IPS-18a (cell line): ENCODE results near the gene IL21R.

Experiments
- H3K27ac ChIP-seq: one replicate; pipeline ENCODE4 v1.5.1; 2013; ENCODE audit warnings: low read length
- H3K27me3 ChIP-seq: one replicate; pipeline ENCODE4 v1.6.1; 2013; ENCODE audit warnings: mild to moderate bottlenecking, low read length; ENCODE audit not compliant: control insufficient read depth, insufficient read depth
- H3K36me3 ChIP-seq: one replicate; pipeline ENCODE4 v1.6.1; 2013; ENCODE audit warnings: low read depth, low read length; ENCODE audit not compliant: control insufficient read depth
- H3K4me1 ChIP-seq: one replicate; pipeline ENCODE4 v1.6.1; 2013; ENCODE audit warnings: low read depth, low read length; ENCODE audit not compliant: control insufficient read depth
- H3K4me3 ChIP-seq: one replicate; pipeline ENCODE4 v1.5.1; 2013; ENCODE audit warnings: low read length
- H3K9ac ChIP-seq: one replicate; pipeline ENCODE4 v1.6.1; 2013; ENCODE audit warnings: mild to moderate bottlenecking, low read length, moderate library complexity
- H3K9me3 ChIP-seq: one replicate; pipeline ENCODE4 v1.6.1; 2013; ENCODE audit warnings: low read depth, low read length; ENCODE audit not compliant: control insufficient read depth

The IL21R gene

DNA sequence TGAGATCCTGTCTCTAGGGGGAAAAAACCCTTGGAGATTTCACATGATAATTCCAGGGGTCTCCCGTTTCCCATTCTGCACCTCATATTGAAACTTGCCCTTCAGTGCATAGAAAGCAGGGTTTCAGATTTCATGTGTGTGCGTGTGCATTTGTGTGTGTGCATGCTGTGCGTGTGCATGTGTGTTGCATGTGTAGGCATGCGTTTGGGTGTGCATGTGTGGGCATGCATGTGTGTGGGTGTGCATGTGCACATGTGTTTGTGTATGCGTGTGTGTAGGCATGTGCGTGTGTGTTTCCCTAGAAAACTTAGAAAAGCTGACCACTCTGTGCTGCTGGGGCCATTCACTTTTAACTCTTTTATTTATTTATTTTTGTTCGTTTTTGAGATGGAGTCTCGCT, 40.0 kb downstream of the IL21R start:
- Histone ChIP-seq H3K27ac (no peak overlapping the region), H3K4me1 (no peaks in the 10 kb centered on the region), H3K9ac (no peak overlapping the region), H3K27me3 (no peaks in the 10 kb centered on the region), H3K4me3 (no peak overlapping the region), H3K36me3 (no peaks in the 10 kb centered on the region), H3K9me3 (peaks cover 12% of the 10 kb centered on the region)

DNA sequence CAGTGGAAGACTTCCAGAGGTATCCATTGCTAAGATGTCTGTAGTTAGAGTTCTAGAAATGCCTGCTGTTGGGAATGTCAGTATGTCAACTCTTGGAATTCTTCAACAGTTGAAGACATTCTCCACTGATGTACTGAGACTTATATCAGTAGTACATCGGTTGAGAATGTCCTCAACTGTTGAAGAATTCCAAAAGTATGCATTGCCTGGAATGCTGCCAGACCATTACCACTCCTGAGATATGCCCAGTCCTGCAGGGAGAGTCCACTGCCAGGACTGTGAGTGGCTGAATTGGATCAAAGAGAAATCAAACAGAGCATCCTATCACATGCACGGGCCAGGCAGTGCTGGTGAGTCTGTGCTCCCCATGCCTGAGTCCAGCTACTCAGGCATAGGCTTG, 42.0 kb downstream of the IL21R start:
- no peak overlapping the region for H3K4me3 ChIP-seq
- peaks cover 12% of the 10 kb centered on the region for H3K9me3 ChIP-seq
- no peak overlapping the region for H3K9ac ChIP-seq
- H3K27ac ChIP-seq = no peak overlapping the region
- no peaks in the 10 kb centered on the region for H3K36me3 ChIP-seq
- no peaks in the 10 kb centered on the region for H3K4me1 ChIP-seq
- no peaks in the 10 kb centered on the region for H3K27me3 ChIP-seq

DNA sequence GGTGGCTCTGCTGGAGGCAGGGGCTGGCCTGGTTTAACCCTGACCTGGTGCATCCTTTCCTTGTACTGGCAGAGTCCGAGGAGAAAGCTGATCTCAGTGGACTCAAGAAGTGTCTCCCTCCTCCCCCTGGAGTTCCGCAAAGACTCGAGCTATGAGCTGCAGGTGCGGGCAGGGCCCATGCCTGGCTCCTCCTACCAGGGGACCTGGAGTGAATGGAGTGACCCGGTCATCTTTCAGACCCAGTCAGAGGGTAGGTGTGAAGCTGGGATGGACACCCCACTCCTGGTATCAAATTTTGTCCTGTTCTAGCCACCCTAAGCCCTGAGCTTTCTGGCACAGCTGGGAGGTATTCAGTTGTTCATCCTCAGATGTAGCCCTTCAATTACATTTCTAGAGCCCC, 42.5 kb downstream of the IL21R start:
- Histone ChIP-seq H3K27ac (no peak overlapping the region), H3K9me3 (peaks cover 12% of the 10 kb centered on the region), H3K4me3 (no peak overlapping the region), H3K9ac (no peak overlapping the region), H3K36me3 (no peaks in the 10 kb centered on the region), H3K4me1 (no peaks in the 10 kb centered on the region), H3K27me3 (no peaks in the 10 kb centered on the region)

DNA sequence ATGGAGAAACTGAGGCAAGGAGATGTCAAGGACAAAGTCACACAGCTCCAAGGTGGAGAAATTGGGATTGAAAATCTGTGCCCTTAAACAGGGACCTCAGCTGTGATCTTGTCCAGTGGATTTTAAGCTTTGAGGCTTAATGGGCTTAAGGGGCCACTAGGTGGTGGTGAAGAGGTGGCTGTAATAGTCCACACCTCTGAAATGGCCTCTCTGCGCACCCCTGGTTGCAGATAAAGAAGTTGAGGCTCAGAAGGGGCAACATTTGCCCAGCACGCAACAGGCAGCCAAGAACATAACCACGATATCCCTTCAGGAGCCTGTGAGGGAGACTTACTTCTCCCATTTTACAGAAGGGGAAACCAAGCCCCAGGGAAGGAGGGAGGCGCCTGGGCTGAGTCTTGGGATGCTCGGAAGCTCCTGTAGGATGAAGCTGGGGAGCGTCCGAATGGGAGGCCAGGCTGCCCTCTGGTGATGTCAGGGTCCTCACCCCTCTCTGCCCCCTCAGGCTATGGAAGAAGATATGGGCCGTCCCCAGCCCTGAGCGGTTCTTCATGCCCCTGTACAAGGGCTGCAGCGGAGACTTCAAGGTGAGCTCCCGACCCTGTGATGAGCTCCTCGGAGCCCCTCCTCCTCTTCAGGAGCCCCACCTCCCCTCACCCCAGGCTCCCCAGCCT, 43.7 kb downstream of the IL21R start:
- H3K9ac ChIP-seq = no peak overlapping the region
- H3K4me1 ChIP-seq = no peaks in the 10 kb centered on the region
- H3K9me3 ChIP-seq = peaks cover 12% of the 10 kb centered on the region
- H3K27me3 ChIP-seq = no peaks in the 10 kb centered on the region
- no peak overlapping the region for H3K4me3 ChIP-seq
- no peaks in the 10 kb centered on the region for H3K36me3 ChIP-seq
- no peak overlapping the region for H3K27ac ChIP-seq

DNA sequence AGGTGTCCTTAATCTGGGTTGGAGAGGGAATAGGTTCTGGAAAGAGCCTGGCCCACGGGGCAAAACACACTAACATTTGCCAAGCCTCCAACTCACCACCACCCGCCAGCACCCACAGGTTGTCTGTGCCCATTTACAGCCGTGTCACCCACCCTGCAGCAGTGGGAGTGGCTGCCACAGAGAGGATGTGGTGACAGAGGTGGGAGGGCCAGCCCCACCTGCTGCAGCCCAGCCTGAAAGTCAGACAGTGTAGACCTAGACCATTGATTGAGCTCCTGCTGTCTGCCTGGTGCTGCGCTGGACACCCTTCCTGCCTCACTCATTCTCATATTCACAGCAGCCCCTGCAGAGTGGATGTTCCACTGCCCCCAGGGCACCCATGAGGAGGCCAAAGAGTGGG, 44.7 kb downstream of the IL21R start:
- H3K27ac ChIP-seq = no peak overlapping the region
- H3K36me3 ChIP-seq = no peaks in the 10 kb centered on the region
- no peaks in the 10 kb centered on the region for H3K4me1 ChIP-seq
- no peaks in the 10 kb centered on the region for H3K27me3 ChIP-seq
- no peak overlapping the region for H3K9ac ChIP-seq
- H3K9me3 ChIP-seq = peaks cover 12% of the 10 kb centered on the region
- H3K4me3 ChIP-seq = no peak overlapping the region

DNA sequence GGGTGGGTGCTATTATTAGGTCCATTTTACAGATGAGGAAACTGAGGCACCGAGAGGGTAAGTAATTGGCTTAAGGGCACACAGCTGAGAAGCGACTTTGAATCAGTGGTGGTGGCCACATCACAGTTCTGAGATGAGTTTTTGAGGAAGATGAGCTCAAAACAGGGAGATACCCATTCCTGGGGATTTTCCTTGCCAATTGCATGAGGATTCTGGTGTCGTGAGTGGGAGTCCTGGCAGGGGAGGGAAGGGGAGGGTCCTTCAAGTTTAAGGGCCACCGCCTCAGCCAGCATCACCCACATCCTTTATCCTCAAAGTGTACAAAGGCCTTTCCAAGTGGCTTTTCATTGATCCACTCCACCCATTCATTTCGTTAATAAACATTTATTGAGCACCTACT, 45.3 kb downstream of the IL21R start:
- H3K27ac ChIP-seq = no peak overlapping the region
- no peaks in the 10 kb centered on the region for H3K4me1 ChIP-seq
- H3K36me3 ChIP-seq = no peaks in the 10 kb centered on the region
- peaks cover 12% of the 10 kb centered on the region for H3K9me3 ChIP-seq
- H3K27me3 ChIP-seq = no peaks in the 10 kb centered on the region
- H3K4me3 ChIP-seq = no peak overlapping the region
- H3K9ac ChIP-seq = no peak overlapping the region

DNA sequence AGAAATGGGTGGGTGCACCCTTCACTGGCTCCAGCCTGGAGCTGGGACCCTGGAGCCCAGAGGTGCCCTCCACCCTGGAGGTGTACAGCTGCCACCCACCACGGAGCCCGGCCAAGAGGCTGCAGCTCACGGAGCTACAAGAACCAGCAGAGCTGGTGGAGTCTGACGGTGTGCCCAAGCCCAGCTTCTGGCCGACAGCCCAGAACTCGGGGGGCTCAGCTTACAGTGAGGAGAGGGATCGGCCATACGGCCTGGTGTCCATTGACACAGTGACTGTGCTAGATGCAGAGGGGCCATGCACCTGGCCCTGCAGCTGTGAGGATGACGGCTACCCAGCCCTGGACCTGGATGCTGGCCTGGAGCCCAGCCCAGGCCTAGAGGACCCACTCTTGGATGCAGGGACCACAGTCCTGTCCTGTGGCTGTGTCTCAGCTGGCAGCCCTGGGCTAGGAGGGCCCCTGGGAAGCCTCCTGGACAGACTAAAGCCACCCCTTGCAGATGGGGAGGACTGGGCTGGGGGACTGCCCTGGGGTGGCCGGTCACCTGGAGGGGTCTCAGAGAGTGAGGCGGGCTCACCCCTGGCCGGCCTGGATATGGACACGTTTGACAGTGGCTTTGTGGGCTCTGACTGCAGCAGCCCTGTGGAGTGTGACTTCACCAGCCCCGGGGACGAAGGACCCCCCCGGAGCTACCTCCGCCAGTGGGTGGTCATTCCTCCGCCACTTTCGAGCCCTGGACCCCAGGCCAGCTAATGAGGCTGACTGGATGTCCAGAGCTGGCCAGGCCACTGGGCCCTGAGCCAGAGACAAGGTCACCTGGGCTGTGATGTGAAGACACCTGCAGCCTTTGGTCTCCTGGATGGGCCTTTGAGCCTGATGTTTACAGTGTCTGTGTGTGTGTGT, 46.8 kb downstream of the IL21R start:
- peaks cover 11% of the 10 kb centered on the region for H3K9me3 ChIP-seq
- no peaks in the 10 kb centered on the region for H3K36me3 ChIP-seq
- H3K27me3 ChIP-seq = no peaks in the 10 kb centered on the region
- H3K4me3 ChIP-seq = no peak overlapping the region
- H3K4me1 ChIP-seq = no peaks in the 10 kb centered on the region
- no peak overlapping the region for H3K9ac ChIP-seq
- H3K27ac ChIP-seq = no peak overlapping the region

DNA sequence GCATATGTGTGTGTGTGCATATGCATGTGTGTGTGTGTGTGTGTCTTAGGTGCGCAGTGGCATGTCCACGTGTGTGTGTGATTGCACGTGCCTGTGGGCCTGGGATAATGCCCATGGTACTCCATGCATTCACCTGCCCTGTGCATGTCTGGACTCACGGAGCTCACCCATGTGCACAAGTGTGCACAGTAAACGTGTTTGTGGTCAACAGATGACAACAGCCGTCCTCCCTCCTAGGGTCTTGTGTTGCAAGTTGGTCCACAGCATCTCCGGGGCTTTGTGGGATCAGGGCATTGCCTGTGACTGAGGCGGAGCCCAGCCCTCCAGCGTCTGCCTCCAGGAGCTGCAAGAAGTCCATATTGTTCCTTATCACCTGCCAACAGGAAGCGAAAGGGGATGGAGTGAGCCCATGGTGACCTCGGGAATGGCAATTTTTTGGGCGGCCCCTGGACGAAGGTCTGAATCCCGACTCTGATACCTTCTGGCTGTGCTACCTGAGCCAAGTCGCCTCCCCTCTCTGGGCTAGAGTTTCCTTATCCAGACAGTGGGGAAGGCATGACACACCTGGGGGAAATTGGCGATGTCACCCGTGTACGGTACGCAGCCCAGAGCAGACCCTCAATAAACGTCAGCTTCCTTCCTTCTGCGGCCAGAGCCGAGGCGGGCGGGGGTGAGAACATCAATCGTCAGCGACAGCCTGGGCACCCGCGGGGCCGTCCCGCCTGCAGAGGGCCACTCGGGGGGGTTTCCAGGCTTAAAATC, 47.6 kb downstream of the IL21R start:
- H3K27ac ChIP-seq = no peak overlapping the region

DNA sequence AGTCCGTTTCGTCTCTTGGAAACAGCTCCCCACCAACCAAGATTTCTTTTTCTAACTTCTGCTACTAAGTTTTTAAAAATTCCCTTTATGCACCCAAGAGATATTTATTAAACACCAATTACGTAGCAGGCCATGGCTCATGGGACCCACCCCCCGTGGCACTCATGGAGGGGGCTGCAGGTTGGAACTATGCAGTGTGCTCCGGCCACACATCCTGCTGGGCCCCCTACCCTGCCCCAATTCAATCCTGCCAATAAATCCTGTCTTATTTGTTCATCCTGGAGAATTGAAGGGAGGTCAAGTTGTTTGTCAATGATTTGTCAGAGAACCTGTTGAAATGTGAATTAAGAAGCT, 48.2 kb downstream of the IL21R start:
- no peak overlapping the region for H3K4me3 ChIP-seq
- H3K9me3 ChIP-seq = no peaks in the 10 kb centered on the region
- H3K4me1 ChIP-seq = no peaks in the 10 kb centered on the region
- no peaks in the 10 kb centered on the region for H3K27me3 ChIP-seq
- no peaks in the 10 kb centered on the region for H3K36me3 ChIP-seq
- H3K9ac ChIP-seq = no peak overlapping the region
- no peak overlapping the region for H3K27ac ChIP-seq

More for the DNA sequence above, 47.6 kb downstream of the IL21R start:
- Histone ChIP-seq H3K4me1 (no peaks in the 10 kb centered on the region), H3K4me3 (no peak overlapping the region), H3K9ac (no peak overlapping the region), H3K36me3 (no peaks in the 10 kb centered on the region), H3K9me3 (peaks cover 3% of the 10 kb centered on the region), H3K27me3 (no peaks in the 10 kb centered on the region)

DNA sequence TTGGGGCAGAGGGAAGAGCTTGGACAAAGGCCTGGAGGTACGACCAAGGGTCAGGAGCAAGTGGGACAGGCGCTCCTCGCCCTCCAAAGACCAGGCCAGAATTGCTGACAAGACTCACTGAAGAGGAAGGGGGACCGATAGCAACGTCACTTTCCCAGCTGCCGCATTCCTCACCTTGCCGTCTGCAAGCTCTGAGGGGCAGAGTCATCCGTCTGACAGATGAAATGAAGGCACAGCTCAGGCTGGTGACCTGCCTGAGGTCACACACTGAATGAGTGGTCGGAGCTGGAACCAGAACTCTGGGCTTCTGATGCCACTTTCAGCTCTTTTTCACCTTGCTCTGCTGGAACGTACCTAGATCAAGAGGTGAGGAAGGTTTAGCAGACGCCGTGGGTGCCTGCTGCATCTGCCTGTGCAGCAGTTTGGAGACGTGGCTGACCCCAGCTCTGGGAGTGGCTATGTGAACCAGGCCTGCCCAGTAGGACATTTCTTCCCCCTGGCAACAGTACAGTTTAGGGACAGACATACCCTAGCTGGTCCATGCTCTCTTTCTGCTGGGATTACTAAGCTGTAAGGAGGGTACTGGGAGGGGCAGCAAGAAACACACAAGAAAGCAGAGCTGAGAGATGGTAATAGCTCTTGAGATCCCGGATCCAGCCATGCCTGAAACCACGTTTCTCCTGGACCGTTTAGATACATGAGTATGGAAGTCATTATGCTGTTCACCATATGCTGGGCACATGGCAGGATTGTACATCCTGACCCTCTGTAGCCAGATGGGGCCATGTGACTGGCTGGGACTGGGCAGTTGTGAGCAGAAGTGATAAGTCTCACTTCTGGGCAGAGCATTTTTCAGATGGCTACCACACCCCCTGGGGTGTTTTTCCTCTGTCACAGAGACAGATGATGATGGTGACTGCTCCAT, 50.9 kb downstream of the IL21R start:
- no peaks in the 10 kb centered on the region for H3K9me3 ChIP-seq
- no peaks in the 10 kb centered on the region for H3K27me3 ChIP-seq
- H3K9ac ChIP-seq = no peak overlapping the region
- no peaks in the 10 kb centered on the region for H3K36me3 ChIP-seq
- no peak overlapping the region for H3K4me3 ChIP-seq
- no peak overlapping the region for H3K27ac ChIP-seq
- H3K4me1 ChIP-seq = no peaks in the 10 kb centered on the region

DNA sequence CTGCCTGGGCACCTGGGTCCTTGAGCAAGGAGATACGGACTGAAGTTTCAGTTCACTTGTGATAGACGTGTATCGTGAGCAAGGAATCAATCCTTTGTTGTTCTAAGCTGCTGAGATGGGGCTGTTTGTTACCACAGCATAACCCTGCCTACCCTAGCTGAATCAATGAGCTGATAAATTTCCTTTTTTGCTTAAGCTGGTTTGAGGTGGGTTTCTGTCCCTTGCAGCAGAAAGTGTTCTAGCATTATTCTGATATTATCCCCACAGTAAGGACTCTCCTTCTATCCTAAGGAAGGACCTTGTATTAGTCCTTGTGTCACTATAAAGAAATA, 51.5 kb downstream of the IL21R start:
- Histone ChIP-seq H3K36me3 (no peaks in the 10 kb centered on the region), H3K27ac (no peak overlapping the region), H3K4me1 (no peaks in the 10 kb centered on the region), H3K9ac (no peak overlapping the region), H3K9me3 (no peaks in the 10 kb centered on the region), H3K4me3 (no peak overlapping the region), H3K27me3 (no peaks in the 10 kb centered on the region)
